K562 (cell line): ENCODE measurements around the gene CCDC13. TPM values are rescaled to one million over a fixed set of nuclear protein-coding genes. Genes with fewer than 3 reads are reported as not detected.

ENCODE experiments used
- ATAC-seq: fragments of 200-7000 bp; cut with Tn5 transposase; 3 replicates; pipeline ENCODE4 v1.9.1; 2020; ENCODE audit warnings: moderate library complexity
- BruUV-seq: library from RNA; stranded (reverse); fragments of 400-500 nt; replicated peaks from 2 replicates; lab custom pipeline; 2021; lab: Mats Ljungman, UMichigan
- CTCF ChIA-PET: fragments of 300-600 bp; formaldehyde crosslinking; extraction: SDS; loops from one replicate; lab custom pipeline; 2021; ENCODE audit warnings: low intra/inter-chr PET ratio; lab: Yijun Ruan, JAX
- POLR2A ChIA-PET: fragments of 300-600, 350-650 bp; sonication (Branson Sonifier 250); formaldehyde crosslinking; extraction: SDS; loops from one replicate; lab custom pipeline; 2021; ENCODE audit warnings: antibody characterized with exemption, inconsistent platforms; lab: Yijun Ruan, JAX
- DNase-seq, 4 experiments: peaks; one replicate each; pipeline versions ENCODE4 v3.0.0 to v3.0.0-alpha.2; 2011 to 2018; ENCODE audit warnings: low spot score in 3 of 4, mixed read lengths in 3 of 4; ENCODE audit errors: extremely low read depth in 1 of 4
- FAIRE-seq: peaks from 2 replicates; lab custom pipeline; 2011; peaks lifted over from hg19 to GRCh38; lab: Jason Lieb, UNC
- H2AFZ ChIP-seq: 2 replicates; pipeline ENCODE4 v1.6.0; 2011; ENCODE audit warnings: low read depth, low read length, control low read depth, inconsistent platforms
- H3K27ac ChIP-seq: fragments of 200-600 bp; 3 replicates; pipeline ENCODE4 v1.8.0; 2011; ENCODE audit warnings: low read depth, mild to moderate bottlenecking, control low read depth, inconsistent platforms, low read length, moderate library complexity, mixed read lengths; ENCODE audit errors: extremely low read depth
- H3K27me3 ChIP-seq, 2 experiments: fragments of 300-600 bp in 1 of 2; 2 replicates in 1 of 2; 3 replicates in 1 of 2; pipeline versions ENCODE4 v1.6.0 to v1.8.0; 2011; ENCODE audit warnings: inconsistent platforms in 2 of 2, low read length in 2 of 2, mild to moderate bottlenecking in 1 of 2, mixed read lengths in 1 of 2, moderate library complexity in 1 of 2; ENCODE audit not compliant: control insufficient read depth in 2 of 2, insufficient read depth in 2 of 2
- H3K36me3 ChIP-seq: fragments of 300-600 bp; 3 replicates; pipeline ENCODE4 v1.8.0; 2011; ENCODE audit warnings: mild to moderate bottlenecking, low read length, inconsistent platforms; ENCODE audit not compliant: control insufficient read depth, insufficient read depth
- H3K4me1 ChIP-seq, 2 experiments: fragments of 200-600 bp in 1 of 2; replicated peaks in 1 of 2; 2 replicates in 1 of 2; 3 replicates in 1 of 2; pipeline versions ENCODE4 v1.5.1 to v1.8.0; 2011; ENCODE audit warnings: inconsistent platforms in 2 of 2, low read length in 2 of 2, mild to moderate bottlenecking in 1 of 2, mixed read lengths in 1 of 2, moderate library complexity in 1 of 2; ENCODE audit not compliant: control insufficient read depth in 2 of 2, insufficient read depth in 2 of 2
- H3K4me2 ChIP-seq: 2 replicates; pipeline ENCODE4 v1.6.1; 2011; ENCODE audit warnings: low read length, control low read depth, inconsistent platforms, mixed read lengths; ENCODE audit not compliant: insufficient read depth
- H3K4me3 ChIP-seq: fragments of 200-600 bp; sonication (generic), shearing (Covaris generic); 2 replicates; pipeline ENCODE4 v1.5.1; 2016; ENCODE audit warnings: control low read depth, inconsistent platforms
- H3K79me2 ChIP-seq: fragments of 200-600 bp; 3 replicates; pipeline ENCODE4 v1.8.0; 2011; ENCODE audit warnings: low read length, inconsistent platforms; ENCODE audit not compliant: control insufficient read depth, insufficient read depth
- H3K9ac ChIP-seq, 2 experiments: 2 replicates each; pipeline versions ENCODE4 v1.6.0 to v1.6.1; 2011; ENCODE audit warnings: low read depth in 2 of 2, low read length in 2 of 2, control low read depth in 1 of 2, inconsistent platforms in 1 of 2, mild to moderate bottlenecking in 1 of 2, mixed read lengths in 1 of 2; ENCODE audit not compliant: insufficient read depth in 1 of 2
- H3K9me1 ChIP-seq: one replicate; pipeline ENCODE4 v1.6.0; 2011; ENCODE audit warnings: inconsistent platforms, mild to moderate bottlenecking, low read length, moderate library complexity; ENCODE audit not compliant: control insufficient read depth, insufficient read depth
- H3K9me3 ChIP-seq: replicated peaks from 2 replicates; pipeline ENCODE4 v1.5.1; 2011; ENCODE audit warnings: low read depth, low read length, inconsistent platforms; ENCODE audit not compliant: control insufficient read depth, insufficient read depth
- H4K20me1 ChIP-seq: replicated peaks from 2 replicates; pipeline ENCODE4 v1.6.1; 2011; ENCODE audit warnings: low read length, inconsistent platforms, mixed read lengths; ENCODE audit not compliant: control insufficient read depth, insufficient read depth
- ARHGAP35 ChIP-seq: fragments of 450-650 bp; IDR thresholded peaks from 2 replicates; pipeline ENCODE4 v1.6.1; 2018; ENCODE audit not compliant: partially characterized antibody
- BCL6 ChIP-seq: fragments of 250-450 bp; sonication (Bioruptor Pico); IDR thresholded peaks from 2 replicates; pipeline ENCODE4 v1.4.0; 2020
- EWSR1 ChIP-seq: fragments of 450-650 bp; IDR thresholded peaks from 2 replicates; pipeline ENCODE4 v1.6.1; 2018; ENCODE audit warnings: borderline replicate concordance, mild to moderate bottlenecking, low read depth, moderate library complexity; ENCODE audit not compliant: partially characterized antibody
- HDAC3 ChIP-seq: fragments of 450-650 bp; IDR thresholded peaks from 2 replicates; pipeline ENCODE4 v1.6.1; 2018; ENCODE audit warnings: borderline replicate concordance, mild to moderate bottlenecking, moderate library complexity; ENCODE audit not compliant: partially characterized antibody
- KHSRP ChIP-seq: fragments of 450-650 bp; IDR thresholded peaks from 2 replicates; pipeline ENCODE4 v1.6.1; 2017
- MECOM ChIP-seq: fragments of 250-450 bp; sonication (Bioruptor Pico); IDR thresholded peaks from 2 replicates; pipeline ENCODE4 v1.8.0; 2022; ENCODE audit warnings: inconsistent platforms
- NCOA2 ChIP-seq, 2 experiments: fragments of 450-650 bp; IDR thresholded peaks; 2 replicates each; pipeline ENCODE4 v1.6.1; 2018; ENCODE audit warnings: mild to moderate bottlenecking in 2 of 2, moderate library complexity in 1 of 2; ENCODE audit not compliant: partially characterized antibody in 2 of 2
- NR2C1 ChIP-seq, 2 experiments: fragments of 450-650 bp; IDR thresholded peaks; 2 replicates each; pipeline ENCODE4 v1.6.1; 2017; ENCODE audit warnings: mild to moderate bottlenecking in 2 of 2, antibody characterized with exemption in 1 of 2, inconsistent platforms in 1 of 2, missing compliant biosample characterization in 1 of 2, missing genetic modification characterization in 1 of 2
- THRB ChIP-seq: fragments of 450-650 bp; formaldehyde crosslinking; conservative IDR thresholded peaks from 2 replicates; pipeline ENCODE4 v1.4.0; 2022; ENCODE audit warnings: mild to moderate bottlenecking, missing genetic modification characterization
- ZNF311 ChIP-seq: fragments of 250-450 bp; sonication (Bioruptor Pico); IDR thresholded peaks from 2 replicates; pipeline ENCODE4 v1.4.0; 2020; ENCODE audit warnings: mild to moderate bottlenecking, moderate library complexity
- ZNF586 ChIP-seq: fragments of 450-650 bp; formaldehyde crosslinking; conservative IDR thresholded peaks from 2 replicates; pipeline ENCODE4 v1.4.0; 2020; ENCODE audit warnings: mild to moderate bottlenecking, moderate library complexity
- ZNF75A ChIP-seq: fragments of 450-650 bp; formaldehyde crosslinking; IDR thresholded peaks from 2 replicates; pipeline ENCODE4 v1.4.0; 2020; ENCODE audit warnings: mild to moderate bottlenecking
- WGBS: fragments of 100-300 bp; shearing (Covaris generic); methylation state at CpG from one replicate; pipeline ENCODE4 v1.1.6; 2016; ENCODE audit warnings: low coverage, mixed read lengths; ENCODE audit not compliant: insufficient coverage; ENCODE audit errors: missing lambda C conversion rate; 5-methylcytosine and 5-hydroxymethylcytosine counted together
- in situ Hi-C: fragments of 300-500 bp; cut with MboI; formaldehyde crosslinking; loops from 4 replicates; pipeline ENCODE4 v1.15.0; 2018; ENCODE audit warnings: inconsistent platforms, mixed read lengths
- intact Hi-C: fragments of 100-400 bp; cut with micrococcal nuclease; formaldehyde crosslinking; loops from 2 replicates; pipeline ENCODE4 v1.14.2; 2022
- polyA plus RNA-seq, 8 experiments: library from polyadenylated mRNA; depleted of rRNA in 4 of 8; stranded (reverse) in 5 of 8; unstranded in 3 of 8; fragments of >200 nt; fragmentation: Nextera tagmentation in 2 of 8; fragmentation: Illumina TruSeq in 1 of 8; extraction: Ambion mirVana in 2 of 8; extraction: Trizol in 1 of 8; gene quantifications; 2 replicates each; pipeline versions ENCODE4 v1.2.1 to v1.2.3, GENCODE V29; 2011 to 2014; ENCODE audit warnings: inconsistent platforms in 1 of 8, missing spikeins in 1 of 8
- total RNA-seq, 7 experiments: library from RNA; depleted of rRNA in 6 of 7; stranded (reverse); fragments of >200 nt in 6 of 7; fragmentation: Illumina TruSeq in 2 of 7; extraction: Trizol in 2 of 7; gene quantifications; 2 replicates each; pipeline versions ENCODE4 v1.2.1 to v1.2.3, GENCODE V29; 2011 to 2021; ENCODE audit warnings: low replicate concordance in 1 of 7

The CCDC13 gene
- total and polyA plus RNA-seq, 9 of the 15 experiments (the other 6 are each of a cell fraction or from before 2014, with no cell fraction given): 0.20 to 0.70 (median 0.48) TPM; not detected in 2

DNA sequence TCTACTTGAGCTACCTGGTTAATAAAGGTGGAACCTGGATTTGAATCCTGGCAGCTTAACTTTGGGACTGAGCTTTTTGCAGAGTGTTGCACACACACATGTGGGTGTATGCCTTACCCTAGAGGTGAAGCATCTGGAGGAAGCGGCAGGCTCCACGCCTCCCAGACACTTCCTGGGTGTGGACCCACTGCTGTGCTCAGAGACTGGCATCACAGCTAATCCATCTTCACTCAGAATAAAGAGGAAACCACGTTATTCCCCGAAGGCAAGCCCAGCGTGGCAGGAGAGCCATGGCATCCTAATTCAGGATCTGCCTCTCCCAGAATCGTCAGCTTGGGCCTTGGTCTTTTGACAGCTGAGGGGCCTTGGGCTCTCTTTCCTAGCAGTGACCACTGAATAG lies 25.5 kb downstream of the CCDC13 start:
- Histone ChIP-seq H3K79me2 (no peaks in the 10 kb centered on the region), H3K27me3 (peaks cover 3 to 49% of the 10 kb centered on the region in 2 experiments; a peak in 4 of 5 replicates), H3K4me3 (no peak overlapping the region), H4K20me1 (peaks cover 8% of the 10 kb centered on the region; the same call in 1 of the 2 replicates), H3K9ac (no peak overlapping the region), H3K9me3 (no peaks in the 10 kb centered on the region), H2AFZ (no peak overlapping the region), H3K4me2 (no peak overlapping the region), H3K9me1 (no peaks in the 10 kb centered on the region), H3K27ac (no peak overlapping the region), H3K4me1 (no peaks in the 10 kb centered on the region; a peak in 1 of 5 replicates), H3K36me3 (no peaks in the 10 kb centered on the region)
- ATAC-seq: no peak
- 1% methylated on average over 6 of the region's 6 CpGs for WGBS
- POLR2A ChIA-PET: interaction anchor here (1.4 kb wide), 1 partner anchor 28 kb away, joined by 3 read pairs; no protein-coding TSS in a partner anchor
- CTCF ChIA-PET: no interaction called here
- no peak for FAIRE-seq
- TF ChIP-seq ZNF586 (CRISPR knock-in tag) (no peak), HDAC3 (no peak), NR2C1 (IDR thresholded peaks at IDR 0.05) (no peak), NR2C1 (tag; IDR thresholded peaks at IDR 0.05) (no peak), MECOM (CRISPR knock-in tag) (no peak), NCOA2 (IDR thresholded peaks at IDR 0.05; ENCODE audit: partially characterized antibody in 2 of 2) (no peak), EWSR1 (no peak), ARHGAP35 (no peak), ZNF311 (CRISPR knock-in tag) (no peak), KHSRP (no peak), BCL6 (no peak), ZNF75A (CRISPR knock-in tag) (no peak), THRB (CRISPR knock-in tag) (no peak)
- in situ Hi-C loops (loop anchor here (5.0 to 10.0 kb wide), 2 partner anchors 95 to 173 kb away; partner anchors contain the start of gene ZBTB47), intact Hi-C loops (no loop called here)
- no TSS peak for BruUV-seq
- DNase-seq: no peak
